Measurements from ENCODE around the gene SPC24. TPM values are rescaled to one million over a fixed set of nuclear protein-coding genes. Genes with fewer than 3 reads are reported as not detected.

The SPC24 gene
- total RNA-seq, 1 experiment from 2014 or later: 36.4 TPM

DNA sequence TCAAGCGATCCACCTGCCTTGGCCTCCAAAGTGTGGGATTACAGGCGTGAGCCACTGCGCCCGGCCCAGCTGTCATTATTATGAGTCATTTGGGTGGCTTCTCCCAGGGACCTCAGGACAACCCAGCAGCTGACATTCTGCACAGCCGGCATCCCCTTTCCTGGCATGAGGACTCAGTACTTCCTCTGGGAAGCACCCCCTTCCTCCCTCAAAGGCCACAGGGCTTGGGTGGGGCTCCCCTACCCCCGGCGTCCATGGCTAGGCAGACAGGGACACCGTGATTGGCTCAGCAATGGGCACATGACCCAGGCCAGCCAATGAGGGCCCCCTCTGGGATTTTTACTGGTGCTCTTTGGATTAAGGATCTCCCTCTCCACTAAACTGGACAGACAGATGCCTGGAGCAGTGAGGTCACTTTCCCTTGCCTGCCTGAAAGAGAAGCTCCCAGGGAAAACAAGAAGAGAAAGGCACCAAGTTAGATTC is 35.7 kb upstream of the SPC24 start:
- intact Hi-C loops (cut with micrococcal nuclease; ENCODE audit: unreplicated experiment): no loop called here
- Mint-ChIP-seq H3K4me1 (ENCODE audit: low read depth, unreplicated experiment) (no peaks in the 10 kb centered on the region), H3K27me3 (ENCODE audit: unreplicated experiment) (no peaks in the 10 kb centered on the region), H3K9me3 (ENCODE audit: low read depth, unreplicated experiment) (no peaks in the 10 kb centered on the region), H3K27ac (ENCODE audit: unreplicated experiment) (no peak overlapping the region), H3K4me3 (ENCODE audit: low read depth, unreplicated experiment) (no peak overlapping the region), H3K36me3 (ENCODE audit: insufficient read depth, unreplicated experiment) (peaks cover under 1% of the 10 kb centered on the region)
- TF ChIP-seq CTCF (IDR thresholded peaks at IDR 0.05; ENCODE audit: unreplicated experiment): no peak
- no TSS peak for BruUV-seq (replicated peaks)
- no peak for DNase-seq
- CTCF ChIA-PET: no interaction called here

GRCh38 chr19:11190501-11190900 is 34.9 kb upstream of the SPC24 start:
- H3K4me1 Mint-ChIP-seq (ENCODE audit: low read depth, unreplicated experiment): no peaks in the 10 kb centered on the region
- DNase-seq: no peak
- no peaks in the 10 kb centered on the region for H3K36me3 Mint-ChIP-seq (ENCODE audit: insufficient read depth, unreplicated experiment)
- no peaks in the 10 kb centered on the region for H3K27me3 Mint-ChIP-seq (ENCODE audit: unreplicated experiment)
- CTCF ChIA-PET: interaction anchor here (0.6 kb wide), 1 partner anchor 37 kb away, joined by 4 read pairs; no protein-coding TSS in a partner anchor
- H3K27ac Mint-ChIP-seq (ENCODE audit: unreplicated experiment): no peak overlapping the region
- intact Hi-C loops (cut with micrococcal nuclease; ENCODE audit: unreplicated experiment): no loop called here
- no TSS peak for BruUV-seq (replicated peaks)
- TF ChIP-seq CTCF (IDR thresholded peaks at IDR 0.05; ENCODE audit: unreplicated experiment): no peak
- no peaks in the 10 kb centered on the region for H3K9me3 Mint-ChIP-seq (ENCODE audit: low read depth, unreplicated experiment)
- no peak overlapping the region for H3K4me3 Mint-ChIP-seq (ENCODE audit: low read depth, unreplicated experiment)

DNA sequence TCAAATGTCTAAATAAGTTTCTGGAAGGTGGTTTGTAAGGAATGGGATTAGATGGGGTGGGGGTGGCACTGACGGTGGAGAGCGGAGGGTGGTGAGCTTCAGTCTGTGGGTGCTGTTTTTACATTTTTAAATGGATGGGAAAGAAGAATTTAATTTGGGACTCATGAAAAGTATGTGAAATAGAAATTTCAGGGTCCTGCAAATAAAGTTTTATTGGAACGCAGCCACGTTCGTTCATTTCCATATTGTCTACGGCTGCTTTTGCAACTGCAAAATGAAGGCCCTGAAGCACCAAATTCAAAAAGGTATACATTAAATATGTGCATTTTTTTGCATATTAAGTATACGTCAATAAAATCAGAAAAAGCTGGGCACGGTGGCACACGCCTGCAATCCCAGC is 31.9 kb upstream of the SPC24 start:
- Mint-ChIP-seq H3K27ac (ENCODE audit: unreplicated experiment) (no peak overlapping the region), H3K27me3 (ENCODE audit: unreplicated experiment) (no peaks in the 10 kb centered on the region), H3K9me3 (ENCODE audit: low read depth, unreplicated experiment) (no peaks in the 10 kb centered on the region), H3K4me1 (ENCODE audit: low read depth, unreplicated experiment) (no peaks in the 10 kb centered on the region), H3K36me3 (ENCODE audit: insufficient read depth, unreplicated experiment) (peaks cover 5% of the 10 kb centered on the region), H3K4me3 (ENCODE audit: low read depth, unreplicated experiment) (no peak overlapping the region)
- CTCF ChIA-PET: no interaction called here
- no TSS peak for BruUV-seq (replicated peaks)
- no peak for TF ChIP-seq CTCF (IDR thresholded peaks at IDR 0.05; ENCODE audit: unreplicated experiment)
- no peak for DNase-seq
- intact Hi-C loops (cut with micrococcal nuclease; ENCODE audit: unreplicated experiment): no loop called here

- Mint-ChIP-seq H3K27ac (ENCODE audit: unreplicated experiment) (no peak overlapping the region), H3K4me3 (ENCODE audit: low read depth, unreplicated experiment) (no peak overlapping the region), H3K4me1 (ENCODE audit: low read depth, unreplicated experiment) (no peaks in the 10 kb centered on the region), H3K27me3 (ENCODE audit: unreplicated experiment) (no peaks in the 10 kb centered on the region), H3K9me3 (ENCODE audit: low read depth, unreplicated experiment) (no peaks in the 10 kb centered on the region), H3K36me3 (ENCODE audit: insufficient read depth, unreplicated experiment) (peaks cover 6% of the 10 kb centered on the region)
- DNase-seq: no peak
- intact Hi-C loops (cut with micrococcal nuclease; ENCODE audit: unreplicated experiment): no loop called here
- BruUV-seq (replicated peaks): no TSS peak
- no peak for TF ChIP-seq CTCF (IDR thresholded peaks at IDR 0.05; ENCODE audit: unreplicated experiment)
- CTCF ChIA-PET: no interaction called here
These were observed 27.4 kb upstream of the SPC24 start for GRCh38 chr19:11182994-11183393.

Measured in Calu3 (cell line).